Neural progenitor cell (in vitro differentiated cells): ENCODE measurements around the gene CDK18. TPM values are rescaled to one million over a fixed set of nuclear protein-coding genes. Genes with fewer than 3 reads are reported as not detected.

ENCODE experiments used
- DNase-seq: peaks from one replicate; pipeline ENCODE4 v3.0.0-alpha.2; 2016; ENCODE audit warnings: low spot score
- H2AFZ ChIP-seq: fragments of 200-600 bp; sonication (generic); replicated peaks from 2 replicates; pipeline ENCODE4 v1.6.1; 2016; ENCODE audit warnings: antibody characterized with exemption
- H3F3A ChIP-seq: fragments of 200-600 bp; sonication (generic); 2 replicates; pipeline ENCODE4 v1.6.1; 2016; ENCODE audit warnings: antibody characterized with exemption, low read depth
- H3K27ac ChIP-seq: fragments of 200-600 bp; sonication (generic); 2 replicates; pipeline ENCODE4 v1.5.1; 2016; ENCODE audit warnings: mild to moderate bottlenecking
- H3K27me3 ChIP-seq: fragments of 200-600 bp; sonication (generic); 2 replicates; pipeline ENCODE4 v1.6.1; 2016; ENCODE audit warnings: mild to moderate bottlenecking, moderate library complexity
- H3K36me3 ChIP-seq: fragments of 200-600 bp; sonication (generic); 2 replicates; pipeline ENCODE4 v1.5.1; 2016
- H3K4me1 ChIP-seq: fragments of 200-600 bp; sonication (generic); 2 replicates; pipeline ENCODE4 v1.6.1; 2016; ENCODE audit warnings: mixed run types
- H3K4me2 ChIP-seq: fragments of 200-600 bp; sonication (generic); 2 replicates; pipeline ENCODE4 v1.6.1; 2016
- H3K4me3 ChIP-seq: fragments of 200-600 bp; sonication (generic); 2 replicates; pipeline ENCODE4 v1.5.1; 2016
- H3K79me2 ChIP-seq: fragments of 200-600 bp; sonication (generic); 2 replicates; pipeline ENCODE4 v1.6.1; 2016; ENCODE audit warnings: low read depth
- H3K9ac ChIP-seq: fragments of 200-600 bp; sonication (generic); 2 replicates; pipeline ENCODE4 v1.6.1; 2016
- H3K9me3 ChIP-seq: fragments of 200-600 bp; sonication (generic); 2 replicates; pipeline ENCODE4 v1.5.1; 2016; ENCODE audit warnings: low read depth
- H4K20me1 ChIP-seq: fragments of 200-600 bp; sonication (generic); 2 replicates; pipeline ENCODE4 v1.6.1; 2016; ENCODE audit warnings: low read depth
- H3K27ac Mint-ChIP-seq: 3 replicates; pipeline ENCODE4 v1.8.0; 2021; ENCODE audit warnings: mixed read lengths
- H3K27me3 Mint-ChIP-seq: 2 replicates; pipeline ENCODE4 v1.8.0; 2022; ENCODE audit warnings: low read depth, mild to moderate bottlenecking, inconsistent platforms, moderate library complexity, mixed read lengths; ENCODE audit not compliant: insufficient read depth
- H3K36me3 Mint-ChIP-seq: 3 replicates; pipeline ENCODE4 v1.8.0; 2021; ENCODE audit warnings: mixed read lengths
- H3K4me1 Mint-ChIP-seq: 3 replicates; pipeline ENCODE4 v1.8.0; 2021; ENCODE audit warnings: mixed read lengths
- H3K4me3 Mint-ChIP-seq: 3 replicates; pipeline ENCODE4 v1.8.0; 2021; ENCODE audit warnings: mild to moderate bottlenecking, moderate library complexity, mixed read lengths
- H3K9me3 Mint-ChIP-seq: 3 replicates; pipeline ENCODE4 v1.8.0; 2020; ENCODE audit warnings: mixed read lengths
- EZH2 ChIP-seq: fragments of 200-600 bp; sonication (generic); IDR thresholded peaks from 2 replicates; pipeline ENCODE4 v1.6.1; 2017; ENCODE audit warnings: antibody characterized with exemption, mild to moderate bottlenecking, moderate library complexity
- EZH2phosphoT487 ChIP-seq: fragments of 200-600 bp; sonication (generic); IDR thresholded peaks from 2 replicates; pipeline ENCODE4 v1.6.1; 2017; ENCODE audit warnings: antibody characterized with exemption
- small RNA-seq: library from RNA; depleted of rRNA; stranded (forward); fragments of <200 nt; gene quantifications from one replicate; pipeline ENCODE3, GENCODE V24; 2015
- total RNA-seq: library from RNA; depleted of rRNA; stranded (reverse); fragments of >200 nt; gene quantifications from 2 replicates; pipeline ENCODE4 v1.2.3, GENCODE V29; 2015; ENCODE audit warnings: low replicate concordance
- TF ChIP-seq, protein P1 (sequence below): fragments of 200-600 bp; sonication (generic); IDR thresholded peaks from 2 replicates; pipeline ENCODE4 v1.5.1; 2017; ENCODE audit warnings: antibody characterized with exemption, mild to moderate bottlenecking

CDK18 gene
- total RNA-seq, 1 donor from 2014 or later: 14.1 TPM

DNA sequence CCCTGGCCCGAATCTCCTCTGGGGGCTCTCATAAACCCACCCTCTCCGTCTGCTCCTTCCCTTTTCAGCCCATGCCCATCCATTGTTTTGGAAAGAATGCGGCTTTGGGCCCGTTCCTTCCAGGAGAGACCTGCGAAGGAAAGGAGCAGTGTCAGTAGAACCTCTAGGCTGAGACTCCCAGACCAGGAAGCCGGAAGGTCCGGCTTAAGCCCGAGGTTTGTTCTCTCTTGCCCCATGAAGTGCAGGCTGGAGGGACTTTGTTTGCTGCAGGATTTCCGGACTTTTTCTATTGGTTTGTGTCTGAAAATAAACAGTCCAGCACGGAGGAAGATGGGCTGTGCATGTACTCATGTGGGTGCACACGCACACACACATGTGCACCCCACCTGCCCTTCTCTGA lies 77.6 kb downstream of the CDK18 start:
- H3K4me3 Mint-ChIP-seq: no peak overlapping the region
- Histone ChIP-seq H3K9me3 (no peaks in the 10 kb centered on the region), H3K27me3 (peaks cover 17% of the 10 kb centered on the region), H3K4me1 (peaks cover 10% of the 10 kb centered on the region), H3K9ac (no peak overlapping the region), H2AFZ (no peak overlapping the region), H3K27ac (no peak overlapping the region), H3K4me2 (no peak overlapping the region), H4K20me1 (no peaks in the 10 kb centered on the region), H3K36me3 (no peaks in the 10 kb centered on the region), H3K4me3 (no peak overlapping the region), H3F3A (no peaks in the 10 kb centered on the region), H3K79me2 (no peaks in the 10 kb centered on the region)
- peaks cover 25% of the 10 kb centered on the region for H3K4me1 Mint-ChIP-seq
- H3K9me3 Mint-ChIP-seq: no peaks in the 10 kb centered on the region
- H3K27me3 Mint-ChIP-seq: peaks cover 11% of the 10 kb centered on the region
- DNase-seq: no peak
- no peak overlapping the region for H3K27ac Mint-ChIP-seq
- H3K36me3 Mint-ChIP-seq: no peaks in the 10 kb centered on the region
- TF ChIP-seq EZH2 (no peak), EZH2phosphoT487 (no peak)
- TF ChIP-seq, protein P1, sequence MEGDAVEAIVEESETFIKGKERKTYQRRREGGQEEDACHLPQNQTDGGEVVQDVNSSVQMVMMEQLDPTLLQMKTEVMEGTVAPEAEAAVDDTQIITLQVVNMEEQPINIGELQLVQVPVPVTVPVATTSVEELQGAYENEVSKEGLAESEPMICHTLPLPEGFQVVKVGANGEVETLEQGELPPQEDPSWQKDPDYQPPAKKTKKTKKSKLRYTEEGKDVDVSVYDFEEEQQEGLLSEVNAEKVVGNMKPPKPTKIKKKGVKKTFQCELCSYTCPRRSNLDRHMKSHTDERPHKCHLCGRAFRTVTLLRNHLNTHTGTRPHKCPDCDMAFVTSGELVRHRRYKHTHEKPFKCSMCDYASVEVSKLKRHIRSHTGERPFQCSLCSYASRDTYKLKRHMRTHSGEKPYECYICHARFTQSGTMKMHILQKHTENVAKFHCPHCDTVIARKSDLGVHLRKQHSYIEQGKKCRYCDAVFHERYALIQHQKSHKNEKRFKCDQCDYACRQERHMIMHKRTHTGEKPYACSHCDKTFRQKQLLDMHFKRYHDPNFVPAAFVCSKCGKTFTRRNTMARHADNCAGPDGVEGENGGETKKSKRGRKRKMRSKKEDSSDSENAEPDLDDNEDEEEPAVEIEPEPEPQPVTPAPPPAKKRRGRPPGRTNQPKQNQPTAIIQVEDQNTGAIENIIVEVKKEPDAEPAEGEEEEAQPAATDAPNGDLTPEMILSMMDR: no peak

Small RNA genes lying within 50 kb of the gene (small RNA-seq; reads per million reads assigned to genes)
- gene RNU2-19P: not detected

Other genes starting within 250 kb of the CDK18 start
- gene NUAK2, start 182.9 kb upstream of the CDK18 start, total RNA-seq: 29.4 and 56.2 TPM in 2 replicates
- 9.7 and 20.2 TPM in 2 replicates for gene KLHDC8A, start 147.7 kb upstream of the CDK18 start, total RNA-seq
- 15.0 and 79.0 TPM in 2 replicates for gene LEMD1, start 82.6 kb upstream of the CDK18 start, total RNA-seq
- 13.9 and 25.7 TPM in 2 replicates for gene BLACAT1, start 48.6 kb upstream of the CDK18 start, total RNA-seq
- 24.9 and 36.6 TPM in 2 replicates for gene ELK4, start 127.3 kb downstream of the CDK18 start, total RNA-seq
- 5.1 and 8.9 TPM in 2 replicates for gene SLC45A3, start 175.8 kb downstream of the CDK18 start, total RNA-seq
- gene NUCKS1, start 245.5 kb downstream of the CDK18 start, total RNA-seq: 449 and 700 TPM in 2 replicates